NCI-H1436 (cell line): ENCODE measurements around the gene FAF1.
"Not testable (repeated sequence)": the region's sequence is repeated elsewhere in the genome, so short reads cannot be mapped to it uniquely, and the experiment has no call there.

Source experiments
- DNase-seq: peaks from one replicate; lab custom pipeline; 2025; lab: John Stamatoyannopoulos, UW

FAF1 gene

GRCh38 chr1:50959913-50960844 lies at the start of gene FAF1:
Gene FAF1, minus strand, starts transcription at chr1:50960267. Its CDS starts 456 bp downstream, at chr1:50959811.
- peak; percentile 94 for DNase-seq

GRCh38 chr1:51009381-51009780 lies 49.3 kb upstream of the FAF1 start:
- DNase-seq = no peak

- DNase-seq = not testable (repeated sequence)
These were observed 45.5 kb upstream of the FAF1 start for GRCh38 chr1:51005549-51005948.

GRCh38 chr1:51002516-51002915 lies 42.4 kb upstream of the FAF1 start:
- no peak for DNase-seq

- no peak for DNase-seq
These were observed 40.6 kb upstream of the FAF1 start for GRCh38 chr1:51000651-51001050.

- DNase-seq = no peak
These were observed 40.1 kb upstream of the FAF1 start for GRCh38 chr1:51000160-51000559.

- not testable (repeated sequence) for DNase-seq
These were observed 39.3 kb upstream of the FAF1 start for GRCh38 chr1:50999375-50999774.

GRCh38 chr1:50996083-50996482 lies 36.0 kb upstream of the FAF1 start:
- no peak for DNase-seq

- no peak for DNase-seq
These were observed 35.6 kb upstream of the FAF1 start for GRCh38 chr1:50995651-50996050.

- DNase-seq = no peak
These were observed 34.9 kb upstream of the FAF1 start for GRCh38 chr1:50994997-50995396.

GRCh38 chr1:50993645-50994044 lies 33.6 kb upstream of the FAF1 start:
- no peak for DNase-seq

GRCh38 chr1:50992532-50993318 lies 32.7 kb upstream of the FAF1 start:
- DNase-seq = no peak

GRCh38 chr1:50989694-50990093 lies 29.6 kb upstream of the FAF1 start:
- no peak for DNase-seq

- DNase-seq = no peak
These were observed 26.6 kb upstream of the FAF1 start for GRCh38 chr1:50986653-50987052.

- DNase-seq = no peak
These were observed 25.0 kb upstream of the FAF1 start for GRCh38 chr1:50985094-50985493.

GRCh38 chr1:50983219-50983802 lies 23.2 kb upstream of the FAF1 start:
- no peak for DNase-seq

- no peak for DNase-seq
These were observed 22.5 kb upstream of the FAF1 start for GRCh38 chr1:50982611-50983010.

- no peak for DNase-seq
These were observed 21.7 kb upstream of the FAF1 start for GRCh38 chr1:50981741-50982140.

GRCh38 chr1:50980505-50980904 lies 20.4 kb upstream of the FAF1 start:
- no peak for DNase-seq

- no peak for DNase-seq
These were observed 19.9 kb upstream of the FAF1 start for GRCh38 chr1:50979937-50980336.

- no peak for DNase-seq
These were observed 19.1 kb upstream of the FAF1 start for GRCh38 chr1:50978852-50979781.
